ENCODE data around the gene PXK. TPM values are rescaled to one million over a fixed set of nuclear protein-coding genes. Genes with fewer than 3 reads are reported as not detected.

PXK gene
- total RNA-seq, 2 donors from 2014 or later: 8.2 to 12.7 TPM

- 71 to 77% methylated on average over 6 of the region's 6 CpGs for WGBS, 2 donors
- no peak for ATAC-seq
- peaks cover 22% of the 10 kb centered on the region for H3K4me1 ChIP-seq
- no peak for DNase-seq
- H3K36me3 ChIP-seq (replicated peaks in 1 of 2; ENCODE audit: insufficient read depth in 1 of 2, low read depth in 2 of 2): no peaks in the 10 kb centered on the region
- H3K27me3 ChIP-seq: no peaks in the 10 kb centered on the region
- no peak for TF ChIP-seq POLR2A (IDR thresholded peaks at IDR 0.05)
- TF ChIP-seq, protein P1, sequence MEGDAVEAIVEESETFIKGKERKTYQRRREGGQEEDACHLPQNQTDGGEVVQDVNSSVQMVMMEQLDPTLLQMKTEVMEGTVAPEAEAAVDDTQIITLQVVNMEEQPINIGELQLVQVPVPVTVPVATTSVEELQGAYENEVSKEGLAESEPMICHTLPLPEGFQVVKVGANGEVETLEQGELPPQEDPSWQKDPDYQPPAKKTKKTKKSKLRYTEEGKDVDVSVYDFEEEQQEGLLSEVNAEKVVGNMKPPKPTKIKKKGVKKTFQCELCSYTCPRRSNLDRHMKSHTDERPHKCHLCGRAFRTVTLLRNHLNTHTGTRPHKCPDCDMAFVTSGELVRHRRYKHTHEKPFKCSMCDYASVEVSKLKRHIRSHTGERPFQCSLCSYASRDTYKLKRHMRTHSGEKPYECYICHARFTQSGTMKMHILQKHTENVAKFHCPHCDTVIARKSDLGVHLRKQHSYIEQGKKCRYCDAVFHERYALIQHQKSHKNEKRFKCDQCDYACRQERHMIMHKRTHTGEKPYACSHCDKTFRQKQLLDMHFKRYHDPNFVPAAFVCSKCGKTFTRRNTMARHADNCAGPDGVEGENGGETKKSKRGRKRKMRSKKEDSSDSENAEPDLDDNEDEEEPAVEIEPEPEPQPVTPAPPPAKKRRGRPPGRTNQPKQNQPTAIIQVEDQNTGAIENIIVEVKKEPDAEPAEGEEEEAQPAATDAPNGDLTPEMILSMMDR (IDR thresholded peaks at IDR 0.05): no peak
- no peak overlapping the region for H3K4me3 ChIP-seq
- H3K9me3 ChIP-seq: no peaks in the 10 kb centered on the region
- intact Hi-C loops (cut with DNase I): no loop called here
- H3K27ac ChIP-seq: peak overlapping the region in 1 of 4 donors; percentile 43
Observed at GRCh38 chr3:58387650-58388546, 55.2 kb downstream of the PXK start.

- intact Hi-C loops (cut with DNase I): no loop called here
- no peak for DNase-seq
- ATAC-seq: peak; percentile 35
Observed at GRCh38 chr3:58388550-58389091, 55.9 kb downstream of the PXK start.

GRCh38 chr3:58391156-58391865, 58.6 kb downstream of the PXK start:
- no peak overlapping the region for H3K4me3 ChIP-seq
- H3K9me3 ChIP-seq: no peaks in the 10 kb centered on the region
- no peak for DNase-seq
- TF ChIP-seq, protein P1 (IDR thresholded peaks at IDR 0.05): no peak
- no peak for TF ChIP-seq POLR2A (IDR thresholded peaks at IDR 0.05)
- 33 to 34% methylated on average over 3 of the region's 3 CpGs for WGBS, 2 donors
- H3K27me3 ChIP-seq: no peaks in the 10 kb centered on the region
- no peak overlapping the region for H3K27ac ChIP-seq
- H3K4me1 ChIP-seq: peaks cover 23% of the 10 kb centered on the region
- no peak for ATAC-seq
- H3K36me3 ChIP-seq (replicated peaks in 1 of 2; ENCODE audit: insufficient read depth in 1 of 2, low read depth in 2 of 2): no peaks in the 10 kb centered on the region
- intact Hi-C loops (cut with DNase I): no loop called here

More at GRCh38 chr3:58388550-58389091, 55.9 kb downstream of the PXK start:
- H3K4me3 ChIP-seq: no peak overlapping the region
- H3K27ac ChIP-seq: peak overlapping the region in 2 of 4 donors; percentile 4 to 43
- no peak for TF ChIP-seq POLR2A (IDR thresholded peaks at IDR 0.05)
- TF ChIP-seq, protein P1 (IDR thresholded peaks at IDR 0.05): no peak
- peaks cover 17% of the 10 kb centered on the region for H3K4me1 ChIP-seq
- H3K27me3 ChIP-seq: no peaks in the 10 kb centered on the region
- no peaks in the 10 kb centered on the region for H3K36me3 ChIP-seq (replicated peaks in 1 of 2; ENCODE audit: insufficient read depth in 1 of 2, low read depth in 2 of 2)
- H3K9me3 ChIP-seq: no peaks in the 10 kb centered on the region

GRCh38 chr3:58392181-58392580, 59.5 kb downstream of the PXK start:
- Histone ChIP-seq H3K4me3 (no peak overlapping the region), H3K27ac (no peak overlapping the region), H3K9me3 (no peaks in the 10 kb centered on the region), H3K4me1 (peaks cover 23% of the 10 kb centered on the region), H3K27me3 (no peaks in the 10 kb centered on the region), H3K36me3 (replicated peaks in 1 of 2; ENCODE audit: insufficient read depth in 1 of 2, low read depth in 2 of 2) (peaks cover 0 to 3% of the 10 kb centered on the region in 2 donors)
- intact Hi-C loops (cut with DNase I): no loop called here
- DNase-seq (no peak), ATAC-seq (no peak)
- TF ChIP-seq, protein P1 (IDR thresholded peaks at IDR 0.05): no peak
- no peak for TF ChIP-seq POLR2A (IDR thresholded peaks at IDR 0.05)
- WGBS, 2 donors: 40 to 63% methylated on average over 3 of the region's 3 CpGs
